ENCODE results near the gene CYP2W1. TPM values are rescaled to one million over a fixed set of nuclear protein-coding genes. Genes with fewer than 3 reads are reported as not detected.

The CYP2W1 gene
- total RNA-seq, 1 donor from 2014 or later, result not detected

DNA sequence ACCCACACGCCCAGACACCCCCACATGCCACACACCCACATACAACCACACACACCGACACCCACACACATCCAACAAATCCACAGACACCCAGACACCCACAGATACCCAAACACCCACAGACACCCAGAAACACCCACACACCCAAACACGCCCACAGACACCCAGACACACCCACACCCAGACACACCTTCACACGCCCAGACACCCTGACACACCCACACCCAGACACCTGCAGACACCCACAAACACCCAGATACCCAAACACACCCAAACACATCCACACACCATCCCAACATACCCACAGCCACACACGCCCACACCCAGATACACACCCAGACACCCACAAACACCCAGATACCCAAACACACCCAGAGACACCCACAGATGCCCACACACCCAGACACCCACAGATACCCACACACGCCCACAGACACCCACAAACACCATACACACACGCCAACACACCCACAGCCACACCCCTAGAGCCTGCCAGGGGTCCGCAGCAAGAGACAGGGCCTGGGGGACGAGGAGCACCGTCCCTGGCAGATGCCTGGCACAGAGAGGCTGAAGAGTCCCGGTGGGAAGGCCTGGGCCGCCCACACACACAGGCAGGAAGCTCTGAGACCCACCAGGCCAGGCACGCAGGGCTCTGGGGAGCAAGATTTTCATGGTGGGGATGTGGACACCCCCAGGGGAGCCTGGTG lies 28.5 kb downstream of the CYP2W1 start:
- TF ChIP-seq, protein P1, sequence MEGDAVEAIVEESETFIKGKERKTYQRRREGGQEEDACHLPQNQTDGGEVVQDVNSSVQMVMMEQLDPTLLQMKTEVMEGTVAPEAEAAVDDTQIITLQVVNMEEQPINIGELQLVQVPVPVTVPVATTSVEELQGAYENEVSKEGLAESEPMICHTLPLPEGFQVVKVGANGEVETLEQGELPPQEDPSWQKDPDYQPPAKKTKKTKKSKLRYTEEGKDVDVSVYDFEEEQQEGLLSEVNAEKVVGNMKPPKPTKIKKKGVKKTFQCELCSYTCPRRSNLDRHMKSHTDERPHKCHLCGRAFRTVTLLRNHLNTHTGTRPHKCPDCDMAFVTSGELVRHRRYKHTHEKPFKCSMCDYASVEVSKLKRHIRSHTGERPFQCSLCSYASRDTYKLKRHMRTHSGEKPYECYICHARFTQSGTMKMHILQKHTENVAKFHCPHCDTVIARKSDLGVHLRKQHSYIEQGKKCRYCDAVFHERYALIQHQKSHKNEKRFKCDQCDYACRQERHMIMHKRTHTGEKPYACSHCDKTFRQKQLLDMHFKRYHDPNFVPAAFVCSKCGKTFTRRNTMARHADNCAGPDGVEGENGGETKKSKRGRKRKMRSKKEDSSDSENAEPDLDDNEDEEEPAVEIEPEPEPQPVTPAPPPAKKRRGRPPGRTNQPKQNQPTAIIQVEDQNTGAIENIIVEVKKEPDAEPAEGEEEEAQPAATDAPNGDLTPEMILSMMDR (IDR thresholded peaks at IDR 0.05), result no peak
- intact Hi-C loops (cut with DNase I), result no loop called here
- DNase-seq, result no peak
- H3K9me3 ChIP-seq, result no peaks in the 10 kb centered on the region
- H3K27ac ChIP-seq, result no peak overlapping the region
- H3K27me3 ChIP-seq (ENCODE audit: low read depth), result no peaks in the 10 kb centered on the region
- no peak for ATAC-seq
- H3K4me1 ChIP-seq, result no peaks in the 10 kb centered on the region
- H3K4me3 ChIP-seq, result no peak overlapping the region
- peaks cover 26% of the 10 kb centered on the region for H3K36me3 ChIP-seq

DNA sequence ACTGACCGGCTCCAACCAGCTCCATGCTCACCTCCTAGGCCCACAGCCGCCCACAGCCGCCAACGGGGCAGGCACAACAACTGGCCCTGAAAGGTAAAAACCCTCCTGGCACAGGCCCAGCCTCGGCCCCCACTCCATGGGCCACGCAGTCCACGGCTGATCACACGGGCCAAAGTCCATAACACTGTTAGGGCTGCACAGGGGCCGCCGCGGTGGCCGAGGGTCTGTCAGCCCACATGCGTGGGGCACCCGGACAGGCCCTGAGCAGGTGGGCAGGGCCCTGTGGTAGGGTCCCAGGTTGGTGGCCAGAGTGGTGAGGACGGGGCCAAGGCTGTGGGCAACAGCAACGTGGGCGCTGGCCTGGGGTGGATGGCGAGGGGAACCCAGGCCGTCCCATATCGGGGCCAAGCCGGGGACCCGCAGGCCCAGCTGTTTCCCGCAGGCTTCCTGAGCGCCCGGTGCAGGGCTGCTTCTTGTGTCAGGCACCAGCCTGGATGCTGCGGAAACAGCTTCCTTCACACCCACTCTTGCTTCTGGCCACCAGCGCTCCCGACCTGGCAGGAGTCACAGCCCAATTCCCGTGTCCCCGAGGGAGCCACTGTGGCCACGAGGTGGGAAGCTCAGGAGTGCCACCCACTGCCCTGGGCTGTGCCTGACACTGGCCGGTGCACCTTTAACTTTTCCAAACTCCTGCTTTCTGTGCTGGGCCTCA lies 29.2 kb downstream of the CYP2W1 start:
- H3K36me3 ChIP-seq, result peaks cover 20% of the 10 kb centered on the region
- H3K4me3 ChIP-seq, result no peak overlapping the region
- peak in 1 of 2 donors; percentile 5 for ATAC-seq
- H3K27me3 ChIP-seq (ENCODE audit: low read depth), result no peaks in the 10 kb centered on the region
- no peaks in the 10 kb centered on the region for H3K9me3 ChIP-seq
- H3K4me1 ChIP-seq, result no peaks in the 10 kb centered on the region
- intact Hi-C loops (cut with DNase I), result no loop called here
- H3K27ac ChIP-seq, result no peak overlapping the region
- TF ChIP-seq, protein P1 (IDR thresholded peaks at IDR 0.05), result no peak
- no peak for DNase-seq

DNA sequence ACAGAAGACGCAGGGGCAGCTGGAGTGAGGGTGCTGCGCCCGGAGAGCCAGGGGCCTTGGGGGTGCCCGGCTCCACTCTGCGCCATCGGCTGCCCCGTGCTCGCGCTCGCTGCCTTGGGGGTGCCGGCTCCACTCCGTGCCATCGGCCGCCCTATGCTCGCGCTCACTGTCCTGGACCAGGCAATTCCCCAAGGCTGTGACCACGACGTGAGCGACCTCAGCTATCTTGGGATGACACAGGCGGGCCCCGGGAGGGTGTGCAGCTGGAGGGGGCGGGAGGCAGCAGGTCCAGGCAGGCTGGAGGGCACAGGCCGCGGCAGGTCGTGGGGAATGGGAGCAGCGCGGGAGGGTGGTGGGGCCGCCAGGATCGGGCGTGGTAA lies 29.7 kb downstream of the CYP2W1 start:
- DNase-seq (no peak), ATAC-seq (no peak)
- Histone ChIP-seq H3K27me3 (ENCODE audit: low read depth) (no peaks in the 10 kb centered on the region), H3K4me1 (no peaks in the 10 kb centered on the region), H3K4me3 (no peak overlapping the region), H3K9me3 (no peaks in the 10 kb centered on the region), H3K36me3 (peaks cover 14% of the 10 kb centered on the region), H3K27ac (no peak overlapping the region)
- intact Hi-C loops (cut with DNase I), result no loop called here
- TF ChIP-seq, protein P1 (IDR thresholded peaks at IDR 0.05), result no peak

DNA sequence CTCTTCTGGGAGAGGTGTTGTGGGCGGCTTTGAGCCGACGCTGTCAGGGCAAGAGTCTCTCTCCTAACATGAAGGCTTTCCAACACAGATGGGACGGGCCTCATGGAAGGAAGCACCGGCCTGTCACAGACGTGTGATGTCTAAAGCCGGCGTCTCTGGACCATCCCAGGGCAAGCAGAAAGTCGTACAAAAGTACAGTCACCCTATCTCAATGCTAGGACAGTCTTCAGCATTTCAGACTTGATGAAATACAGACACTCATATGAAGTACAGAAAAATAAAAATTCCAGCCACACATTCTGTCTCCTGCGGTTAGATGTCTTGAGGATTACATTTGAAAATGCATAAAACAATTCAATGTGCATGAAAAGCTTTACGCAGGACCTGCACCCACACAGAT lies 30.6 kb downstream of the CYP2W1 start:
- Histone ChIP-seq H3K36me3 (peaks cover 18% of the 10 kb centered on the region), H3K9me3 (no peaks in the 10 kb centered on the region), H3K27ac (no peak overlapping the region), H3K27me3 (ENCODE audit: low read depth) (no peaks in the 10 kb centered on the region), H3K4me1 (no peaks in the 10 kb centered on the region), H3K4me3 (no peak overlapping the region)
- no peak for ATAC-seq
- no peak for DNase-seq
- intact Hi-C loops (cut with DNase I), result no loop called here
- TF ChIP-seq, protein P1 (IDR thresholded peaks at IDR 0.05), result no peak

DNA sequence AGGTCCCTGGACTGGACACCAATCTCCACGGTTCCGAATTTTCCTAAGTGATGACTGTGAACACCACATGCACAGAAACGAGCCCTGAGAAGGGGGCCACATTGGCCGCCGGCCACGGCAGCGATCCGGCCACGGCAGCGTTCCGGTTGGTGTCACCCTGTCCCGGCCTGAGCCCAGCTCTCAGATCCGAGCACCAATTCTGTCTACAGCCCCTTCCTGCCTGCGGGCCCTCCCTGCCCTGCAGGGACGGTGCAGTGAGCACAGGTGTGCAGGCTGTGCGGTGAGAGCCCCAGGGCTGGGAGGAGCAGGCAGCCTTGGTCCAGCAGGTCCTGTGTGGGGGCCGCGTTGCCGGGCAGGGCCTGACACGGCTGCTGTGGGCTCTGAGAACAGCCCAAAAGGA lies 31.7 kb downstream of the CYP2W1 start:
- Histone ChIP-seq H3K36me3 (peaks cover 10% of the 10 kb centered on the region), H3K4me1 (no peaks in the 10 kb centered on the region), H3K27me3 (ENCODE audit: low read depth) (no peaks in the 10 kb centered on the region), H3K27ac (no peak overlapping the region), H3K4me3 (no peak overlapping the region), H3K9me3 (no peaks in the 10 kb centered on the region)
- ATAC-seq, result no peak
- DNase-seq, result no peak
- intact Hi-C loops (cut with DNase I), result no loop called here
- TF ChIP-seq, protein P1 (IDR thresholded peaks at IDR 0.05), result no peak

Data from lower lobe of right lung (tissue), 2 donors.